Epithelial cell of proximal tubule (primary cell): ENCODE measurements around the gene PTPN2. TPM values are rescaled to one million over a fixed set of nuclear protein-coding genes. Genes with fewer than 3 reads are reported as not detected.

Experiments used
- DNase-seq: peaks from one replicate; pipeline ENCODE4 v3.0.0-alpha.2; 2011; ENCODE audit warnings: low read depth
- H3K4me3 ChIP-seq: 2 replicates; pipeline ENCODE4 v1.5.1; 2011; ENCODE audit warnings: low read depth, mild to moderate bottlenecking, low read length
- CTCF ChIP-seq: conservative IDR thresholded peaks from 2 replicates; pipeline ENCODE4 v1.5.1; 2012; ENCODE audit warnings: low read depth, mild to moderate bottlenecking, low read length
- total RNA-seq: library from RNA; depleted of rRNA; stranded (reverse); fragments of >200 nt; gene quantifications from 2 replicates; pipeline ENCODE4 v1.2.3, GENCODE V29; 2015

The PTPN2 gene
- total RNA-seq, 1 donor from 2014 or later, result 54.0 TPM

GRCh38 chr18:12828116-12829051 lies 55.7 kb downstream of the PTPN2 start:
- DNase-seq, result no peak
- TF ChIP-seq CTCF, result no peak
- H3K4me3 ChIP-seq, result no peak overlapping the region

GRCh38 chr18:12827588-12827987 lies 56.4 kb downstream of the PTPN2 start:
- no peak overlapping the region for H3K4me3 ChIP-seq
- TF ChIP-seq CTCF, result no peak
- DNase-seq, result no peak

- TF ChIP-seq CTCF, result no peak
- H3K4me3 ChIP-seq, result no peak overlapping the region
- DNase-seq, result no peak
Observed at GRCh38 chr18:12825230-12825629, 58.8 kb downstream of the PTPN2 start.

- no peak for DNase-seq
- no peak for TF ChIP-seq CTCF
- no peak overlapping the region for H3K4me3 ChIP-seq
Observed at GRCh38 chr18:12823892-12824291, 60.1 kb downstream of the PTPN2 start.

GRCh38 chr18:12821408-12821807 lies 62.6 kb downstream of the PTPN2 start:
- no peak for DNase-seq
- H3K4me3 ChIP-seq, result no peak overlapping the region
- no peak for TF ChIP-seq CTCF

GRCh38 chr18:12820506-12820905 lies 63.5 kb downstream of the PTPN2 start:
- no peak overlapping the region for H3K4me3 ChIP-seq
- no peak for DNase-seq

More at GRCh38 chr18:12820506-12820905, 63.5 kb downstream of the PTPN2 start:
- no peak for TF ChIP-seq CTCF
